ENCODE measurements around the gene TOP3B.

The TOP3B gene

DNA sequence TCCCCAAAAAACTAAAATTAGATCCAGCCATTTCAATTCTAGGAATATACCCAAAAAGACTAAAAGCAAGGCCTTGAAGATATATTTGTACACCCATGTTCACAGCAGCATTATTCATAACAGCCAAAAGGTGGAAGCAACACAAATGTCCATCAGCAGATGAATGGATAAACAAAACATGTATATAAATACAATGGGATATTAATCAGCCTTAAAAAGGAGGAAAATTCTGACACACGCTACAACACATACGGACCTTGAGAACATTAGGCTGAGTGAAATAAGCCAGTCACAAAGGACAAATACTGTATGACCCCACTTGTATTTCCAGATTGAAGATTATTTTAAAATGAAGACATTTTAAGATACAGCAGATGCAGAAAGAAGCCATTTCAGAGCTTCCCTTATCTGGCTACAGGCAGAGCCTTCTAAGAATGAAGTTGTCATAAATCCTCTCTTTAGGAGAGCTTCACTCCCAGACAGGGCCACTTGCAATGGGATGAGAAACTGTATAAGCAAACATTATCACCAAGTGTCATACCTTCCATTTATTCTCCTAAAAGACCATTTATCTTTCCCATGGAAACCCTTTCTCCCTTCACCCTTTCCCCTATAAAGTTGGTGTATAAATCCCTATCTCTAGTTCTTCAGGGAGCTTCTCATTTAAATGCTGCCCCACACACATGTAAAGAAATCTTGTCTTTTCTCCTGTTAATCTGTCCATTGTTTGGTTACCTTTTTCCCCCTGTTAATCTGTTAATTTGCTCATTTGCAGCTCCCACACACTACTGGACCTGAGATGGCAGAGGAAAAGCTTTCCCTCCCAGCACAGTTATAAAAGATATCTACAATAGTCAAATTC is 19.3 kb upstream of the TOP3B start:
- Histone ChIP-seq H3K9me2 (replicated peaks; ENCODE audit: insufficient read depth, low read length) (no peaks in the 10 kb centered on the region), H2AFZ (ENCODE audit: low read depth, low read length, severe bottlenecking) (no peak overlapping the region), H3F3A (ENCODE audit: insufficient read depth) (no peaks in the 10 kb centered on the region), H3K27me3 (ENCODE audit: low read length) (no peaks in the 10 kb centered on the region), H3K36me3 (ENCODE audit: low read length) (no peaks in the 10 kb centered on the region), H3K79me2 (ENCODE audit: insufficient read depth, low read length) (no peaks in the 10 kb centered on the region), H3K4me3 (ENCODE audit: insufficient read depth, low read length, poor library complexity, severe bottlenecking) (no peak overlapping the region), H3K9me3 (ENCODE audit: insufficient read depth, low read length) (no peaks in the 10 kb centered on the region), H3K9ac (ENCODE audit: low read length) (no peak overlapping the region), H4K20me1 (ENCODE audit: low read depth, low read length) (no peaks in the 10 kb centered on the region), H3K27ac (ENCODE audit: low read depth, low read length) (no peak overlapping the region), H3K4me2 (ENCODE audit: low read depth, low read length, poor library complexity, severe bottlenecking) (no peak overlapping the region)
- TF ChIP-seq EZH2phosphoT487 (conservative IDR thresholded peaks at IDR 0.05; ENCODE audit: low read length) = no peak
- TF ChIP-seq, protein P1, sequence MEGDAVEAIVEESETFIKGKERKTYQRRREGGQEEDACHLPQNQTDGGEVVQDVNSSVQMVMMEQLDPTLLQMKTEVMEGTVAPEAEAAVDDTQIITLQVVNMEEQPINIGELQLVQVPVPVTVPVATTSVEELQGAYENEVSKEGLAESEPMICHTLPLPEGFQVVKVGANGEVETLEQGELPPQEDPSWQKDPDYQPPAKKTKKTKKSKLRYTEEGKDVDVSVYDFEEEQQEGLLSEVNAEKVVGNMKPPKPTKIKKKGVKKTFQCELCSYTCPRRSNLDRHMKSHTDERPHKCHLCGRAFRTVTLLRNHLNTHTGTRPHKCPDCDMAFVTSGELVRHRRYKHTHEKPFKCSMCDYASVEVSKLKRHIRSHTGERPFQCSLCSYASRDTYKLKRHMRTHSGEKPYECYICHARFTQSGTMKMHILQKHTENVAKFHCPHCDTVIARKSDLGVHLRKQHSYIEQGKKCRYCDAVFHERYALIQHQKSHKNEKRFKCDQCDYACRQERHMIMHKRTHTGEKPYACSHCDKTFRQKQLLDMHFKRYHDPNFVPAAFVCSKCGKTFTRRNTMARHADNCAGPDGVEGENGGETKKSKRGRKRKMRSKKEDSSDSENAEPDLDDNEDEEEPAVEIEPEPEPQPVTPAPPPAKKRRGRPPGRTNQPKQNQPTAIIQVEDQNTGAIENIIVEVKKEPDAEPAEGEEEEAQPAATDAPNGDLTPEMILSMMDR (IDR thresholded peaks at IDR 0.05; ENCODE audit: insufficient read depth, low read length, poor library complexity, severe bottlenecking) = no peak

DNA sequence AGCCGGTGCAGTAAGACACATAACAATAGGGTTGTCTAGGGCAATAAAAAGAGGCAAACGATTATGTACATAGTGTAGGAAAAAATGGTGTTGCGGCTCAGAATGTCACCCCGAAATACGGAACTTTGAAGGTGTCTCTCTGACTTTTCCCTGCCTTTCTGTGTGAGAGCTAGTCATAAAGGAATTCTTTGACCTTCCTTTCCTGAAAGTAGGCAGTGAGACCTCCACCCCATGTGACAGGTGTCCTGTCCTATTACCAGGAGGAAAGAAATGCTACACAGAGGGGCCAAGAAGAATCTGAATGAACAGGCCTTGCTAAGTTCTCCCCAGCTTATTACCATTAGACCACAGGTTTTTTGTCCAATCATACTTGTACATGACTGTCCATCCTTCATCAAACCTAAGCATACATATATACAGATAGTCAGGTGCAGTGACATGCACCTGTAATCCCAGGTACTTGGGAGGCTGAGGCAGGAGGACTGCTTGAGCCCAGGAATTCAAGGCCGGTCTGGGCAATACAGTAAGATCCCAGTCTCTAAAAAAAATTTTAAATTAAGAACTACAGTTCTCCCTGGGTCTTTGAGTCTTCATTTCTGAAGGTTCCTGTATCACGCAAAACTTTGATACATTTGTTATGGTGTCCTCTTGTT is 16.1 kb upstream of the TOP3B start:
- Histone ChIP-seq H3K4me3 (ENCODE audit: insufficient read depth, low read length, poor library complexity, severe bottlenecking) (no peak overlapping the region), H3K79me2 (ENCODE audit: insufficient read depth, low read length) (no peaks in the 10 kb centered on the region), H3K4me2 (ENCODE audit: low read depth, low read length, poor library complexity, severe bottlenecking) (no peak overlapping the region), H3K27me3 (ENCODE audit: low read length) (no peaks in the 10 kb centered on the region), H3K36me3 (ENCODE audit: low read length) (no peaks in the 10 kb centered on the region), H2AFZ (ENCODE audit: low read depth, low read length, severe bottlenecking) (no peak overlapping the region), H3F3A (ENCODE audit: insufficient read depth) (no peaks in the 10 kb centered on the region), H4K20me1 (ENCODE audit: low read depth, low read length) (no peaks in the 10 kb centered on the region), H3K9ac (ENCODE audit: low read length) (no peak overlapping the region), H3K9me2 (replicated peaks; ENCODE audit: insufficient read depth, low read length) (no peaks in the 10 kb centered on the region), H3K27ac (ENCODE audit: low read depth, low read length) (no peak overlapping the region), H3K9me3 (ENCODE audit: insufficient read depth, low read length) (no peaks in the 10 kb centered on the region)
- no peak for TF ChIP-seq EZH2phosphoT487 (conservative IDR thresholded peaks at IDR 0.05; ENCODE audit: low read length)
- TF ChIP-seq, protein P1 (IDR thresholded peaks at IDR 0.05; ENCODE audit: insufficient read depth, low read length, poor library complexity, severe bottlenecking) = no peak

DNA sequence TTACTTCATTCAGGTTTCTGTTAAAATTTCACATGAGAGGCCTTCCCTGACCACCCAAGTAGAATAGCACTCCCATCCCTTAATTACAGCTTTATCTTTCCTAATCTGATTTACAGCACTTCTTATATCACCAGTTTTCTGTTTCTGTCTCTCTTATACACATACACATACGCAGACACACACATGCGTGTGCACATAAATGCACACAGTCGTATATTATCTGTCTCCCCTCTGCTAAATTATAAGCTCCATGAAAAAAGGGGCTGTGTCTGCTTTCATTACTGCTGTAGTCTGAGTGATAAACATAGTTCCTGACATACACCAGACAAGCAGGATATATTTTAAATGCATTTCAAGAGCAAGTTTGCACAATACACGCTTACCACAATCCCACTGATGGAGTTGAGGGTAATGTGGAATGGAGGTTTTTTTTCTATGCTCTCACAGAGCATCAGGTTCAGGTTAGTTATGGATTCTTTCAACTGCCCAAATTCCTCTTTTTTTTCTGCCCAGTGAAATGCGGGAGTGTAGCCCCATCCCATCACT is 13.7 kb upstream of the TOP3B start:
- Histone ChIP-seq H3K27me3 (ENCODE audit: low read length) (no peaks in the 10 kb centered on the region), H3K4me2 (ENCODE audit: low read depth, low read length, poor library complexity, severe bottlenecking) (no peak overlapping the region), H3K36me3 (ENCODE audit: low read length) (no peaks in the 10 kb centered on the region), H3K27ac (ENCODE audit: low read depth, low read length) (no peak overlapping the region), H3K9me2 (replicated peaks; ENCODE audit: insufficient read depth, low read length) (no peaks in the 10 kb centered on the region), H3K4me3 (ENCODE audit: insufficient read depth, low read length, poor library complexity, severe bottlenecking) (no peak overlapping the region), H2AFZ (ENCODE audit: low read depth, low read length, severe bottlenecking) (no peak overlapping the region), H3K79me2 (ENCODE audit: insufficient read depth, low read length) (no peaks in the 10 kb centered on the region), H4K20me1 (ENCODE audit: low read depth, low read length) (no peaks in the 10 kb centered on the region), H3K9me3 (ENCODE audit: insufficient read depth, low read length) (no peaks in the 10 kb centered on the region), H3K9ac (ENCODE audit: low read length) (no peak overlapping the region), H3F3A (ENCODE audit: insufficient read depth) (no peaks in the 10 kb centered on the region)
- no peak for TF ChIP-seq EZH2phosphoT487 (conservative IDR thresholded peaks at IDR 0.05; ENCODE audit: low read length)
- TF ChIP-seq, protein P1 (IDR thresholded peaks at IDR 0.05; ENCODE audit: insufficient read depth, low read length, poor library complexity, severe bottlenecking) = no peak

Data from SU-DHL-6 (cell line).